Cardiac fibroblast (primary cell): Measurements from ENCODE around the gene CCDC68.

ENCODE experiments used
- DNase-seq, 2 donors: peaks; one replicate each; pipeline versions ENCODE4 v3.0.0 to v3.0.0-alpha.2; 2010; ENCODE audit warnings: low read depth in 2 of 2
- H3K4me3 ChIP-seq, 2 donors: replicated peaks in 1 of 2; 1 replicate in 1 of 2; 2 replicates in 1 of 2; pipeline ENCODE4 v1.5.1; 2011; ENCODE audit warnings: low read depth in 2 of 2, low read length in 2 of 2, mild to moderate bottlenecking in 2 of 2, moderate library complexity in 1 of 2
- TF ChIP-seq, protein P1 (sequence below): IDR thresholded peaks from one replicate; pipeline ENCODE4 v1.5.1; 2011; ENCODE audit warnings: low read depth, mild to moderate bottlenecking, low read length, inconsistent platforms

The CCDC68 gene

DNA sequence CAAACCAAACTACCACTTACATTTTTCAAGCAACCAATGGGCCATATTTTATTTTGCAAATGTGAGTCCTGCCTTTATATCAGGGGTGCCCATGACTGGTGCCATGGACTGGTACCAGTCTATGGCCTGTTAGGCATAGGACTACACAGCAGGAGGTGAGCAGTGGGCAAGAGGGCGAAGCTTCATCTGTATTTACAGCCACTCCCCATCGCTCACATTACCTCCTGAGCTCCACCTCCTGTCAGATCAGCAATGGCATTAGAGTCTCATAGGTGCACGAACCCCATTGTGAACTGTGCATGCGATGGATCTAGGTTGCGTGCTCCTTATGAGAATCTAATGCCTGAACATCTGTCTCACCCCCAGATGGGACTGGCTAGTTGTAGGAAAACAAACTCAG is 53.6 kb downstream of the CCDC68 start:
- TF ChIP-seq, protein P1, sequence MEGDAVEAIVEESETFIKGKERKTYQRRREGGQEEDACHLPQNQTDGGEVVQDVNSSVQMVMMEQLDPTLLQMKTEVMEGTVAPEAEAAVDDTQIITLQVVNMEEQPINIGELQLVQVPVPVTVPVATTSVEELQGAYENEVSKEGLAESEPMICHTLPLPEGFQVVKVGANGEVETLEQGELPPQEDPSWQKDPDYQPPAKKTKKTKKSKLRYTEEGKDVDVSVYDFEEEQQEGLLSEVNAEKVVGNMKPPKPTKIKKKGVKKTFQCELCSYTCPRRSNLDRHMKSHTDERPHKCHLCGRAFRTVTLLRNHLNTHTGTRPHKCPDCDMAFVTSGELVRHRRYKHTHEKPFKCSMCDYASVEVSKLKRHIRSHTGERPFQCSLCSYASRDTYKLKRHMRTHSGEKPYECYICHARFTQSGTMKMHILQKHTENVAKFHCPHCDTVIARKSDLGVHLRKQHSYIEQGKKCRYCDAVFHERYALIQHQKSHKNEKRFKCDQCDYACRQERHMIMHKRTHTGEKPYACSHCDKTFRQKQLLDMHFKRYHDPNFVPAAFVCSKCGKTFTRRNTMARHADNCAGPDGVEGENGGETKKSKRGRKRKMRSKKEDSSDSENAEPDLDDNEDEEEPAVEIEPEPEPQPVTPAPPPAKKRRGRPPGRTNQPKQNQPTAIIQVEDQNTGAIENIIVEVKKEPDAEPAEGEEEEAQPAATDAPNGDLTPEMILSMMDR = no peak
- no peak overlapping the region for H3K4me3 ChIP-seq
- no peak for DNase-seq

DNA sequence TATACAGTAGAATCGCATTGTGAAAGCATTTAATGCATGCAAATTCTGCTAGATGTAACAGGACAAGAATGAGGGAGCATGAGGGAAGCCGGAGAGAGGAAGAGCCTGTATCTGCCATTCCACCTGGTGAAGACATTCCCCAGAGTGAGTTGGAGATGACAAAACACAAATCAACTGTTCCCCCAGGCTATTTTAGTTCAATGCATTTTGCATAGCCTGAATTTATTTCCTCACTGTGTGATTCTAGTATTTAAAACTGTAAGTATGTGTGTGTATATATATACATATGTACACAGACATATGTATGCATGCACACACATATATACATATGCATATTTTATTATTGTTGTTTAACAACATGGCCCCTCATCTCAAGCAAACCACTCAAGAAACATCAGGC is 54.7 kb downstream of the CCDC68 start:
- no peak overlapping the region for H3K4me3 ChIP-seq
- no peak for DNase-seq
- TF ChIP-seq, protein P1 = no peak

DNA sequence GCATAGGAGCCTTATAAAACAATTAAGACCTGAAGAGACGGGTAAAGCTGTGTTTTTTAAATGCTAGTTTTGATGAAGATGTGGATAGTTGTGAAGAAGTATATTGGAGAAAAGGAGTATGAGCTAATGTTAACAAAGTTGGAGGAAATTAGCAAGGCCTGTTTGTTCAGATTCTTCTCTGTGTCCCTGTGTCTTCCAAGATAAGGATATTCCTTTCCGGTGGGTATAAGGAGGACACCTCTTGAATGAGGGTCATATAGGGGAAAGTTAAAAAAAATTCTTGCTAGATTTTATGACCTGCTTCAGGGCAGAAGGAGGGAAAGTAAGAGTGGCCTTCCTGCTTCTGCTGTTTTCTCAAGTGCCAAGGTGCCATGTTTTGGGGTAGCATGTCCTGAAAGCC is 59.0 kb downstream of the CCDC68 start:
- no peak overlapping the region for H3K4me3 ChIP-seq
- no peak for DNase-seq
- TF ChIP-seq, protein P1 = no peak

DNA sequence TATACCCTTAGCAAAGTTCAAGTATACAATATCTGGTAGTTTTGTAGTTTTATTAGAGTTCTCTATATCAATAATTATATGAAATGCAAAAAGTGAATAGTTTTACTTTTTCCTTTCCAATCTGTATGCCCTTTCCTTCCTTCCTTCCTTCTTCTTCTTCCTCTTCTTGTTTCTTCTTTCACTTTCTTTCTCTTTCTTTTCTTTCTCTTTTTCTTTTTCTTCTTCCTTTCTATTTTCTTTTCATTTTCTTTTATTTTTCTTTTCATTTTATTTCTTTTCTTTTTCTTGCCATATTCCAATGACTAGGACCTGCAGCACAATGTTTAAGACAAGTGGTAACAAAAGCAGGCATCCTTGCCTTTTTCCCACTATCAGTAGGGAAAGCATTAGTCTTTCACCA is 59.8 kb downstream of the CCDC68 start:
- no peak overlapping the region for H3K4me3 ChIP-seq
- DNase-seq = no peak
- TF ChIP-seq, protein P1 = no peak

DNA sequence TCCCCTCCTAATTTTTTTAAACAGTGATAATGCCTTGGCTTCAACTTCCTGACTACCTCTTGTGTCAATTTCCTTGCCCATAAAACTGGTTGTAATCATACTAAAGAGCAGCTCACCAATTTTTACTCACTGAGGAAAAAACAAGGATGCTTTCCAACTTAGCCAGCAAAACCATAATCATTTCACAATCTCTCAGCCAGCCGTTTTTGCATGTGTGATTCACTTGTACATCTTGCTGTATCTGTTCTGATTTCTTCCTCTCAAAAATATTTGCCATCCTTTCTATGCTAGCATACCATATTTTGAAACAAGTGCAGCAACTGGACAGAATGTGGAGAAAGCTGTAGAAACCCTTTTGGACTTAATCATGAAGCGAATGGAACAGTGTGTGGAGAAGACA is 70.3 kb downstream of the CCDC68 start:
- no peak overlapping the region for H3K4me3 ChIP-seq
- TF ChIP-seq, protein P1 = no peak
- peak; percentile 45 to 85 for DNase-seq

DNA sequence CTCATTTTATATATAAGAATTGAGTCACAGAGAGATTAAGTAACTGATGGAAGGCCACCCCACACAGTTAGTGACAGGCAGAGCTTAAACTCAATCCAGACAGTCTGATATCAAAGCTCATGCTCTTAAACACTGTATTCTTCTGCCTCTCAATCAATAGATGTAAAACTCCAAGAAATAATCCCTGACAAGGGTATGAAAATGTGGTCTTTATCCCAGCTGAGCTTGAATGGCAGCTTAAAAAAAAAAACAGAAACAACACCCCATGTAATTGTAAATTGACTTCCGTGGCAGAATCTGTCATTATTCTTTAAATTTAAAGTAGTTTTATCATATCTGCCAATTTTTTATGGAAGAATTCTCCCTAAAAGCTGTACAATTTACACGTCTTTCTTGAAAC is 70.9 kb downstream of the CCDC68 start:
- H3K4me3 ChIP-seq = no peak overlapping the region
- TF ChIP-seq, protein P1 = no peak
- DNase-seq = no peak

DNA sequence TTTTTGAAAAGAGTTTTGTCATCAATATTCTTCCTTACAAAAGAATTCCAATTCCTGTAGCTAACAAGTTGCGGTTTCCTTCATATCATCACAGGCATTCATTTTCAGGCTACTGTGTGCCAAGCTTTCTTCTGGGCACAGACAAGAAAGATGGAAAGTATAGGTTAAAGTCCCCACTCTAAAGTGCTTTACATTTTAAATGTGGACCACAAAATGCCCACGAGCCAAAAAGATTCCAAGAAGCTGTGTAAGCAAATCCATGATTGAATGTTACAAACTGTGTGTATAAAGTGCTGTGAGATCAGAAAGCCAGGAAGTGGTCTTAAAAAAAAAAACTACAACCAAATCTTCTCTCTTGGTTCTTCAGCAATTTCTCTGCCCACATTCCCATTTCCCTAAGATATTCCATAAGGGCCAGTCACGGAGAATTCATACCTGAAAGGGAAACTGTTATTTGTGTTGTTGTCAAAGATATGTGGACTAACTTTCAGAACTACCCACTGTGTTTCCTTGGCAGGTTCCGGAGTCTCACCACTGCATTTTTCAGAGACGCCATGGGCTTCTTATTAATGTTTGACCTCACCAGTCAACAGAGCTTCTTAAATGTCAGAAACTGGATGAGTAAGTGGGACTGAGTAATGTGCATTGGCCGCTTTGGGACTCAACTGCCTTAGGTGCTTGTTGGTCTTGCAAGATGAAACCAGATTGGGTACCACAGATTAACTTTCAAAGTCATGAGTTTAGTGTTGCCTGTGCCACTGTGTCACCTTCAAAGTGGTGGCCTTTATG is 75.3 kb downstream of the CCDC68 start:
- TF ChIP-seq, protein P1 = no peak
- DNase-seq = peak in 1 of 2 donors; percentile 36
- no peak overlapping the region for H3K4me3 ChIP-seq
